ENCODE data around the gene SLC39A1.
"Not testable (repeated sequence)": the region's sequence is repeated elsewhere in the genome, so short reads cannot be mapped to it uniquely, and the experiment has no call there.

Gene SLC39A1

DNA sequence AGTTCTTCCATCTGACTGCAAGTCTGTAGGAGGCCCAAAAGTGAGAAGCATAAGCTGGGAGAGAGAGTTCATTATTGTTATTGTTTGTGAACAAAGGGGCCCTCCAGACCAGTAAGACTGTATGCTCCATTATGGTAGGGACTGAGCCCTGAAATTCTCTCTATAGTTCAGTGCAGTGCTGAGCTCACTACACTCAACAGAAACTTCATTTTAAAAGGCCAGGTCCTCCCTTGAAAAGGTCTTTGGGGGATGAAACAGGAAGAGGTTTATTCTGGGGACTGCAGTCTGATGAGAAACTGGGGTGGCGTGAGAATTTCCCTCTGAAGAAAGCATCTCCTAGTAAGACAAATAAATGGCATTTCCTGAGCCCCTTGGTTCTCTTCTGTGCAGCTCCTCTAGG lies 35.1 kb downstream of the SLC39A1 start:
- no peak for DNase-seq

DNA sequence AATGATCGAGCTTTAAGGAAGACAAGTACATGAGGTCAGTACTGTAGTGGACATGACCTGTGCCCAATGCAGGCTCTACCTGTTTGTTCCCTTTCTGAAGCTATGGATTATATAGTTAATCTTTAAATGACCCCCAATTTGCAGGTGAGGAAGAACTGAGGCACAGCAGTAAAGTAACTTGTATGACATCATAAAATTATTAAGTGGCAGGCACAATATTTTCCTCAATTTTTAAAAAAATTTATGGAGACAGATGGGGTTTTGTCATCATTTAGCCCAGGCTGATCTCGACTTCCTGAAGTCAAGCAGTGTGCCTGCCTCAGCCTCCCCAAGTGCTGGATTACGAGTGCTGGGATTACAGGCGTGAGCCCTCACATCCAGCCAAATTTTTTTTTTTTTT lies 36.9 kb downstream of the SLC39A1 start:
- no peak for DNase-seq

DNA sequence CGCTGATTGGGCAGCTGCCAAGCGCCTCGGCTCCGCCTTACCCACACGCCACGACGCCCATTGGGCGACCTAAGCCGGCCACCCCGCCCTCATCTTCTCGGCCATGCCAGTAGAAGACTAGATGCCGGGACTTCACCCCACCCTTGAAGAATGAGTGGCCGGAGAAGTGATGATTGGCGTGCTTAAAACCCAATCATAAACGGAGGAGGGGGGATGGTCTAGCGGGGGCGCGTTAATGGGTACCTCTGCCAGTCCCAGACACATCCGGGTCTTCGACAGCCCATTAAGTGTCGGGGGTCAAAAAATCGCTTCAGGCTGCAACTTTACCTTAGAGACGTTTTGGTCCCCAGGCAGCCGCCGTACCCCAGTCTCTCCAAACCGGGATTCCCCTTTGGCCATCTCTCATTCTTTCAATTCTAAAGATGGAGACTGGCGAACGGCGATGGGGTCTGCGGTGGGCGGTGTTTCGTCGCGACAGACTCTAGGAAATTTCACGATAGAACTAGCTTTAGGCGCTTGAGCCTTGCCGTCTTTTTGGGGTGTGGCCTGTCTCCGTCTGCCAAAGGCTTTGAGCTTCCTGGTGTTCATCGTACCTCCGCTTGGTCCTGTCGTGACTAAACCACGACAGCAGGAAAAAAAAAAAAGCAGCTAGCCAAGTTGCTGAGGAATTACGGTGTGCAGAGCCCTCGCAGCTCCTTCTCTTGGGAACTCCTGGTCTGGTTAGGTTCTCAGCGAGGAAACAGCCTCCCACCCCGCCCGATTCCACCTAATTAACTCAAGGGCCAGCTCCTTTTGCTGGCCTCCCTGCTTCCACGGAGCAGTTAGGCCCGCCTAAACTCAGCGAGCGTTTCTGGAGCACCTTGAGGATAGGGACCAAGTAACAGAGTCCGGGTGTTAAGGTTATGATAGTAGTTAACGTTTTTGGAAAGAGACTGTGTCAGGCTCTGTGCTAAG lies 40.1 kb downstream of the SLC39A1 start, which contains the start of gene GATAD2B:
TSS of gene GATAD2B (minus strand) at position 1 of the 954 bp plus-strand sequence. CDS start 94,625 bp downstream, outside the sequence.
- DNase-seq, result peak; percentile 98 to 100

DNA sequence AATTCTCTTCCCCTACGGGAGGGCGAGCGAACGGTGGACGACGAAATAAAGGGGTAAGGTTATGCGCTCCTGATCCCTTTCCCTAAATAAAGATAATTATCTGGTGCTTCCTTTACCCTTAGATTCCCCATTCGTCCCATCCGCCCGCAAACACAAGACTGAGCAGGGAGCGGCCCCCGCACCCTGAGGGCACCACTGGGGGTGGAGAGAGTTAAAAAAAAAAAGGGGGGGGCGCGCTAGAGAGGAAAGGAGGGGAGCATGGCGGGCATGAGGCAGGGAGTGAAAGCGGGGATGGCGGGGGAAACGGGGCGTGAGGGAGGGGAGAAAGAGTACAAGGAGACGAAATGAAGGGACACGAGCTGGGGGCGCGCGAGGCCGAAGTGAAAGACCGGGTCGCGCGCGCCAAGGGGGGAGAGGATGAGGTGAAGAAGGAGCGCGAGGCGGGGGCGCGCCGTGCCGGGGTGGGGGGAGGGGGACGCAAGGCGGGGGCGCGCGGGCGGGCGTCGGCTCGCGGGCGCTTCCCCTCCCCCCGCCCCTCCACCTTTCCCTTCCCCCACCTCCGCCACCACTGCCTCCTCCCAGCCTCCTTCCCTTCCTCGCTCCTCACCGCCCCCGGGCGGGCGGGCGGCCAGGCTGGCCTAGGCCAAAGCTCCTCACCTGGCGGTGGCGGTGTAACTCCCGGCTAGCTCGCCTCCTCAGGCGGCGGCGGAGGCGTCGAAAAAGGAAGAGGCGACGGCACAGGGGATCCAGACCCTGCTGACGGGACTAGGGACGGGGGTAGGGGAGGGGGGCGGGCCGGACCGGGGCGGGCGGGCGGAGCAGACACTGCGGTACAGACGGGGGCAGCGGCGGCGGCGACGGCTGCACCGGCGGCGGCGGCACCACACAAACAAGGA lies 41.0 kb downstream of the SLC39A1 start:
- peak in 1 of 2 donors; percentile 50 for DNase-seq

DNA sequence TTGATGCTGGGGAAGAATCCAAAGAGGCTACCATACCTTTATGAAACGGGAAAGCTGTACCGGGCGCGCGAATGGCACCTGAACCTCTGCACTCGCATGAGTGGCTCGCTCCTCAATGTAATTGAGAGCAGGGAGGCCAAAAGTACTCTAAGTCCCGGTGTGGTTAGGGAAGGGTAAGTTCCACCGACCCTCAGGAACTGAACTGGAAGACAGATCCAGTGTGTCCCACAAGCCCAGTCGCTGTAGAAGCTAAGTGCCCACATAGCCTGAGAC lies 41.6 kb downstream of the SLC39A1 start:
- DNase-seq, result no peak

DNA sequence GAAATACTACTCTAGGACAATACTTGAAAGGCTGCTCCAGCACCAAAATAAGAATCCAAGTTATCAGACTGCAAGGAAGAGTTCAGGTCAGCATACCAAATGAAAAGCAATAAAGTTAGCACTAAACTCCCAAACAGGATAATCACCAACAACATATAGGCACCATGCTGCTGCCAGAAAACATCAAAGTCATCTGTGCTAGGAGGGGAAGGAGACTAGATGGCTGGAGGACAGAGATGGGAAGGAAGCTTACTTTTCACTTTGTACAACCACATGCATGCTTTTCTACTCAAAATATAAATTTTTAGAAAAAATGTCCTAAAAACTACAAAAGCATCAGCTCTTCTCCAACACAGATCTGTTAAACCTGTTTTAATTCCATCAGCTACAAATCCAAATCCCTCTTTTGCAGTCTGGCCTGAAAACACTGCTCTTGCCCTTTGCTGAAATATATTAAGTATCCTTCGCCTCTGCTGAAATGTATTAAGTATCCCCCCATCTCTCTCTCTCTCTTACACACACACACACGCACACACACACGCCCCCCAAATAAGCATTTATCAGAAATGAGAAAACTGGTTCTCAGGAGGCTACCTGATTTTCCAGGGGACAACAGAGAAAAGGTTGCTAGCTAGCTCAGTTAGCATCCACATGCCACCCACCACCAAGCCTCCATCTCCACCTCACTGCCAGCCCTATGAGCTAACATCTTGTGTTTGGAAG lies 42.1 kb downstream of the SLC39A1 start:
- DNase-seq, result no peak

DNA sequence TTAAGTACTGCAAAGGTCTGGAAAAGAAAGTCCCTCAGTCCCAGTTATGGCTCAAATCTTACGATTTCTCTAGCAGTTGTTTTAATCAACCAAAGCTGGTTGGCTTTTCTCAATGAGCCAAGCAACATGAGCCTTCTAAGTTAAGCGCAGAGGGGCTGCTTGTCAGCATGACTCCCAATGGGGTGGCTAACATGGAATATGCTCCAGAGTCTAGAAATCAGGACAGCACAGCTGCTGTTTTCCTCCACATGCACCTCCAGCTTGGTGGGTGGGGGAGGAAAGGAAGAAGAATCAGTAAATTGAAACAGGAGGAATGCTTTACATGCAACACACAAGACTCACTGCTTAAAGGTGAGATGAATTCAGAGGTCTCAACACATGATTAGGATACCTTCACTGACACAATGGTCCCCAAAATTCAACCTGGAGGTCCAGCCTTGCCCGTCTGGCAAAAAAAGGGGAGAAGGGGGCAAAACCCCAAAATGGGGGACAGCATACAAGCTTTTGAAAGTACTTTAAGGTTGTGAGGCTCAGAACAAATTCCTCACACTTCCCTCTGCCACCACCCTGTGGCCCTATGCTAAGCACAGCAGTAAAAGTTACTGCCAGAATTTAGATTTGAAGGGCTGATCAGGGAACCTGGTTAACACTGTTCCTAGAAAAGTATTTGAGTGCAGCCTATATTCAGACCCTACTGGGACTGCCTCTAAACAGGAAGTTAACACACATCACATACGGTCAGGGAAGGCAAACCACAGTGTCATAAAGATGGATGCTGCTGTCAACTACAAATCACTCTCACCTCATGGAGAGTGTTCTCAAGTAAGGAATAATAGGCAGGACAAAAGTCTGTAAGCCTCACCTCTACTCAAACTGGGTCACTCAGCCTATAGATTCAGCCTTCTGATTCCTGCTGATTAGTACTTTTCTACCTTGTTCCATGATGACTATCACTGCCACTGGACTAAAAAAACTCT lies 43.2 kb downstream of the SLC39A1 start:
- DNase-seq, result peak in 1 of 2 donors; percentile 66

DNA sequence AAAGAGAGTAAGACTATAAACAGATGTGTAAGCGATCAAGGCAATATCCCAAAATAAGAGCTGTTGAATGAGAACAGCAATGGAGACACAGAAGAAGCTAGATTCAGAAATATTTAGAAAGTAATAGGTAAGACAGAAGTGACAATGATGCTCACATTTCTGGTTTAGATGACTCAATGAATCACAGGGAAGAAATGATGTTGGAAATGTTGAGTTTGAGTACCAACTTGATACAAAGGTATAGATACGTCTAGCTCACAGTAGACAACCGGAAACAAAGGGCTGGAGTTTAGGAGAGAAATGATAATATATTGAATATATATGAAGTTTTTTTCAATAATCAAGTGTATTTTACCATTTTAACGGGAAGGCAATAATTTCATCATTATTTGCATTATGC lies 47.0 kb downstream of the SLC39A1 start:
- no peak for DNase-seq

DNA sequence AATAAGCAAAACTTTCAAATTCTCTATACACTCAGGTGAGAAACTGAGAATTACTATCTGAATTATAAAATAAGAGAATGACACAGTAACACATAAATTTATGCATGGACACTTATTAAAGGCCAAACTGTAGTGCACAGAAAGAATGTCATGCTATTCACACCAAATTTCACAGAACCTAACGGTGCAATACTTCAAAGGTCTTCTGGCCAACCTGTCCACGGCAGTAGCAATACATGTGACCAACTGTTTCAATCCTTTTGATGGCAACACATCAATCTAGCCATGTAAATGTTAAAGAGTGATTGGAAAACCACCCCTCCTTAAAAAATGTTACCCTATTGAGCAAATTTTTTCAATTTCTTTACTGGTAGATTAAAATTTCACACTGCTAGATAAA lies 51.0 kb downstream of the SLC39A1 start:
- no peak for DNase-seq

DNA sequence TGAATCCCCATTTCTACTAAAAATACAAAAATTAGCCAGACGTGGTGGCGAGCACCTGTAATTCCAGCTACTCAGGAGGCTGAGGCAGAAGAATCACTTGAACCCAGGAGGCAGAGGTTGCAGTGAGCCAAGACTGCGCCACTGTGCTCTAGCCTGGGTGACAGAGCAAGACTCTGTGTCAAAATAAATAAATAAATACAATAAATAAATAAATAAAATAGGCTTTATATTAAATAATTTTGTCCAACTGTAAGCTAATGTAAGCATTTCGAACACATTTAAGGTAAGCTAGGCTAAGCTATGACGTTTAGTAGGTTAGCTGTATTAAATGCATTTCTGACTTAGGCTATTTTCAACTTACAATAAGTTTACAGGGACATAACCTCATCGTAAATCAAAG lies 52.8 kb downstream of the SLC39A1 start:
- DNase-seq, result not testable (repeated sequence)

Measured in bone marrow (tissue), 2 donors.